ENCODE results near the gene LOXL4.
A peak's percentile ranks its signal among the peaks of the same experiment; 100 is the strongest.
"Not testable (repeated sequence)": the region's sequence is repeated elsewhere in the genome, so short reads cannot be mapped to it uniquely, and the experiment has no call there.

Gene LOXL4

GRCh38 chr10:98236862-98237261, 31.1 kb downstream of the LOXL4 start:
- no peak for DNase-seq (ENCODE audit: low read depth)
- TF ChIP-seq, protein P1, sequence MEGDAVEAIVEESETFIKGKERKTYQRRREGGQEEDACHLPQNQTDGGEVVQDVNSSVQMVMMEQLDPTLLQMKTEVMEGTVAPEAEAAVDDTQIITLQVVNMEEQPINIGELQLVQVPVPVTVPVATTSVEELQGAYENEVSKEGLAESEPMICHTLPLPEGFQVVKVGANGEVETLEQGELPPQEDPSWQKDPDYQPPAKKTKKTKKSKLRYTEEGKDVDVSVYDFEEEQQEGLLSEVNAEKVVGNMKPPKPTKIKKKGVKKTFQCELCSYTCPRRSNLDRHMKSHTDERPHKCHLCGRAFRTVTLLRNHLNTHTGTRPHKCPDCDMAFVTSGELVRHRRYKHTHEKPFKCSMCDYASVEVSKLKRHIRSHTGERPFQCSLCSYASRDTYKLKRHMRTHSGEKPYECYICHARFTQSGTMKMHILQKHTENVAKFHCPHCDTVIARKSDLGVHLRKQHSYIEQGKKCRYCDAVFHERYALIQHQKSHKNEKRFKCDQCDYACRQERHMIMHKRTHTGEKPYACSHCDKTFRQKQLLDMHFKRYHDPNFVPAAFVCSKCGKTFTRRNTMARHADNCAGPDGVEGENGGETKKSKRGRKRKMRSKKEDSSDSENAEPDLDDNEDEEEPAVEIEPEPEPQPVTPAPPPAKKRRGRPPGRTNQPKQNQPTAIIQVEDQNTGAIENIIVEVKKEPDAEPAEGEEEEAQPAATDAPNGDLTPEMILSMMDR (conservative IDR thresholded peaks at IDR 0.05; ENCODE audit: low read length), result no peak
- H3K4me3 ChIP-seq (ENCODE audit: low read length), result no peak overlapping the region

DNA sequence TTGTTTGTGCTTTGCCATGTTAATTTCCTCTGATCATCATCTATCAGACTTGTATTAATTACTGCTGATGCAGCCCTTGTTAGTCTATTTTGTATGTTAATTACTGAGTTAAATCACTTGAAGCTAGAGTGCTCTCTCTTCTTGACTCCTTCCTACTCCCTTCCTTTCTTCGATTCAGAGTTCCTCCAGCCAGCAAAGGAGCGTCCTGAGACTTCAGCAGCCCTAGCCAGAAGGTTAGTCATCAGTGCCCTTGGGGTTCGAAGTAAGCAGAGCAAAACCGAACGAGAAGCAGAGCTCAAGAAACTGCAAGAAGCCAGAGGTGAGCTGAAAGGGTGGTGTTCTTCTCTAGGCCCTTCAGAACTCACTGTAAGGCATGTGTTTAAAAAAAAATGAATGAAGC, 32.1 kb downstream of the LOXL4 start:
- TF ChIP-seq, protein P1 (conservative IDR thresholded peaks at IDR 0.05; ENCODE audit: low read length), result no peak
- no peak overlapping the region for H3K4me3 ChIP-seq (ENCODE audit: low read length)
- DNase-seq (ENCODE audit: low read depth), result no peak

GRCh38 chr10:98231417-98231816, 36.6 kb downstream of the LOXL4 start:
- H3K4me3 ChIP-seq (ENCODE audit: low read length), result no peak overlapping the region
- no peak for DNase-seq (ENCODE audit: low read depth)
- TF ChIP-seq, protein P1 (conservative IDR thresholded peaks at IDR 0.05; ENCODE audit: low read length), result no peak

GRCh38 chr10:98228266-98228665, 39.7 kb downstream of the LOXL4 start:
- not testable (repeated sequence) for DNase-seq (ENCODE audit: low read depth)

DNA sequence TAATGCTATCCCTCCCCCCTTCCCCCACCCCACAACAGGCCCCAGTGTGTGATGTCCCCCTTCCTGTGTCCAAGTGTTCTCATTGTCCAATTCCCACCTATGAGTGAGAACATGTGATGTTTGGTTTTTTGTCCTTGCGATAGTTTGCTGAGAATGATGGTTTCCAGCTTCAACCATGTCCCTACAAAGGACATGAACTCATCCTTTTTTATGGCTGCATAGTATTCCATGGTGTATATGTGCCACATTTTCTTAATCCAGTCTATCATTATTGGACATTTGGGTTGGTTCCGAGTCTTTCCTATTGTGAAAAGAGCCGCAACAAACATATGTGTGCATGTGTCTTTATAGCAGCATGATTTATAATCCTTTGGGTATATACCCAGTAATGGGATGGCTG, 40.3 kb downstream of the LOXL4 start:
- not testable (repeated sequence) for H3K4me3 ChIP-seq (ENCODE audit: low read length); DNase-seq (ENCODE audit: low read depth)

More at GRCh38 chr10:98228266-98228665, 39.7 kb downstream of the LOXL4 start:
- not testable (repeated sequence) for H3K4me3 ChIP-seq (ENCODE audit: low read length)

- DNase-seq (ENCODE audit: low read depth), result no peak
- TF ChIP-seq, protein P1 (conservative IDR thresholded peaks at IDR 0.05; ENCODE audit: low read length), result no peak
Measured at GRCh38 chr10:98226508-98227144, 41.4 kb downstream of the LOXL4 start.

GRCh38 chr10:98224996-98225395, 43.0 kb downstream of the LOXL4 start:
- TF ChIP-seq, protein P1 (conservative IDR thresholded peaks at IDR 0.05; ENCODE audit: low read length), result no peak
- DNase-seq (ENCODE audit: low read depth), result no peak
- H3K4me3 ChIP-seq (ENCODE audit: low read length), result no peak overlapping the region

More at GRCh38 chr10:98226508-98227144, 41.4 kb downstream of the LOXL4 start:
- no peak overlapping the region for H3K4me3 ChIP-seq (ENCODE audit: low read length)

DNA sequence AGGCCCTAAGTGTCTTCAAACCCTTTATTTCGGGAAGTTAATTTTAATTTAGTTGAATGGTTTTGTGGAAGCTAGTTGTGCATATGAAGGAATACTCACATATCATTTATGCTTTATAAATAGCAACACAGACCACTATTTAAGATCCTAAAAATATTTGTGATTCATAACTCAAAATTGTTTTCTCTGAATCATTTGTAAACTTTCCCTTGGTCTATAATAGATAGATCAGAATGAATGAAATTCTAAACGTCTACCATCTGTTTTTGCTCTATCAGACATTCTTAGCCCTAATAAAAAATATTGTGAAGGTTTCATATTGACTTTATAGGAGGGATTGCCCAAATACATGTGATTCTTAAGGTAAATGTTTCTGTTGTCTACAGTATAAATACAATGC, 43.5 kb downstream of the LOXL4 start:
- TF ChIP-seq, protein P1 (conservative IDR thresholded peaks at IDR 0.05; ENCODE audit: low read length), result no peak
- H3K4me3 ChIP-seq (ENCODE audit: low read length), result no peak overlapping the region
- peak; percentile 40 for DNase-seq (ENCODE audit: low read depth)

All from AG10803 (cell line).